HG02981 (cell line): ENCODE measurements around the gene PGM2L1.

Experiments
- ATAC-seq: cut with Tn5 transposase; IDR thresholded peaks from one replicate; pipeline ENCODE4 v1.9.1; 2021; ENCODE audit warnings: mild to moderate bottlenecking, moderate library complexity; ENCODE audit not compliant: unreplicated experiment

PGM2L1 gene

GRCh38 chr11:74307434-74307833 lies 90.8 kb downstream of the PGM2L1 start:
- ATAC-seq: no peak

DNA sequence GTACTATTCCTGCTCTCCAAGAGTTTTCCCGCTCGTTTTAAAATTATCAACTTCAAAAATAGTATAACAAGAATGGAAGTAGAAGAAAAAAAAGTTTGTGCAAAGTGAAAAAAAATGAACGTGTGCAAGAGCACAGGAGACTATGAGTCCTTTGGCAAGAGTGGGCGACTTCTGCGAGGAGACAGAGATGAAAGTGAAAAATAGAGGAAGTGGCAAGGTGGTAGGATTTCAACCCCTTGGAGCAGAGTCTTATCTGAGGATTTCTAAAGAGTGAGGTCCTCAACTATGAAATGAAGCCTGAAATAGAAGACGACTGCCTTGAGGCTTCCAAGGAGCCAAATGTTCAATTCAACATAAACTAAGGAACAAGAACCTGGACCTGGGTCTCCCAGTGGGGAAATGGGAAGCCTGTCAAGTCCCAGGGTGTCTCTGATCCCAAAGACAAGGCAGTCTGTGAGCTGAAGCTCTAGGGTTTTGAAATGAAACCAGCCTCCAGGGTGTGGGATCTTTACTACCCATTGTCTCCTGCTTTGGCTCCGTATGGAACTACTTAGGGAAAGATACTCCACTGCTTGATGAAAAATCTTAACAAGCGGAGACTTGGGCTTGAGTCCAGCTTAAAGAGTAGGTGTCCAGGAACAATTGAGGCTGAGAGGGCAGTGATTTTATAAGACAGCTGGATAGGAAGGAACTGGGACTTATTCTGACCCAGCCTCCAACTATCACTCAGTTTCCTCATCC lies 91.6 kb downstream of the PGM2L1 start:
- no peak for ATAC-seq

DNA sequence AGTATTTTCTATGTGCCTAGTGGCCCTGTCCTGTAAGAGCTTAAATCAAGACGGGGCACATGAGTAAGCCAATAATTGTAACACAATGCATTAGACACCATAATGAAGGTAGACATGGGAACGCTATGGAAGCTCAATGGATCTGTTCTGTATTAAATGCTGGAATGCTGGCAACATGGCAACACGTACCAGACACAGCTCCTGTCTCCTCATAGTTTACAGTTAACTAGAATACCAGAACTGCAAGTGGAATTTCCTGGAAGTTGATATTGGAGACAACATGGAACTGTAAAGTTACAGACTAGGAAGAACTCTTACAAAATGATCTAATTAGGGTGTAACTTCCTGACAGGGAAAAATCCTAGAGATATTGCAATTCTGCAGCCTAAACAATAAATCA lies 99.2 kb downstream of the PGM2L1 start:
- ATAC-seq: no peak

DNA sequence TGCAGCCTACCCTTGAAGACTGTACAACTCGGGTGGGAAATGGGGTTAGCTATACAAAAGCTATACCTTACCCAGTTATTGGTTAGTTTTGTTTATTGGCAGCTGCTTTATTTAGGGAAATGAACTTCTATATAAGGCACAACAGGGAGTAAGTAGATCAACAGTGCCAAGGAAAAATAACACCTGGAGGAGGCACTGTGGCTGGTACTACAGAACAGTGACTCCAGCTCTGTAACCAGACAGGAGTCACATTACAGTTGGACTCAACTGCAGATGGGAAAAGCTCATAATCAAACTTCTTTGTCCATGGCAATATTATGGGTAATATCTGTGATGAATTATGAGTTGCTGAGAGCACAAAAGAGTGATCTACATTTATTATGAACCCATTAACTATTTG lies 100.7 kb downstream of the PGM2L1 start:
- no peak for ATAC-seq

GRCh38 chr11:74288911-74289310 lies 109.3 kb downstream of the PGM2L1 start:
- no peak for ATAC-seq

GRCh38 chr11:74288161-74288560 lies 110.1 kb downstream of the PGM2L1 start:
- ATAC-seq: no peak

- no peak for ATAC-seq
Observed at GRCh38 chr11:74284466-74284865, 113.8 kb downstream of the PGM2L1 start.

DNA sequence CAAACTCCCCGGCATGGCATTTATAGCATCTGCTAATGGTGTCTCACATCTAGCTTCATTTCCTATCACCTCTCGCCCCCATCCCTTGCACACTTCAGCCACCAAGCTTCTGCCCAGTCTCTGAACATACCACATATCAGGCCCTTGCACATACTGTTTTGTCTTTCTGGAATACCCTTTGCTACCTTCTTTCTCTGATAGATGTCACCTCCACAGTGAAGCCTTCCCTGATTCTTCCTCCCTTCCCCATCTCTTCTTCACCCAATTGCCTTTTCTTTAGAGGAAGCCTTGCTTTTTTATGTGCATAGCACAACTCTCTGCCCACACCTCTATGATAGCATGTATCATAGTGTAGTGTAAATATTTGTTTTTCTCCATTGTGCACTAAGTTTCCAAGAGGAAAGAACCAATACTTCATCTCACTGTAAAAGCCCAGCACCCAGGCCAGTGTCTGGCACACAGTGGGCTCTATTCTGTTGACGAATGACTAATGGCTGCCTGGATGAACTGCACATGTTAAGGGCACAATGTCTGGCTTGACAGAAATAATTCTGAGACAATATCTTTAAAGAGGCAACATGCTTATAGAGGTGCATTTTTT lies 114.6 kb downstream of the PGM2L1 start:
- no peak for ATAC-seq

DNA sequence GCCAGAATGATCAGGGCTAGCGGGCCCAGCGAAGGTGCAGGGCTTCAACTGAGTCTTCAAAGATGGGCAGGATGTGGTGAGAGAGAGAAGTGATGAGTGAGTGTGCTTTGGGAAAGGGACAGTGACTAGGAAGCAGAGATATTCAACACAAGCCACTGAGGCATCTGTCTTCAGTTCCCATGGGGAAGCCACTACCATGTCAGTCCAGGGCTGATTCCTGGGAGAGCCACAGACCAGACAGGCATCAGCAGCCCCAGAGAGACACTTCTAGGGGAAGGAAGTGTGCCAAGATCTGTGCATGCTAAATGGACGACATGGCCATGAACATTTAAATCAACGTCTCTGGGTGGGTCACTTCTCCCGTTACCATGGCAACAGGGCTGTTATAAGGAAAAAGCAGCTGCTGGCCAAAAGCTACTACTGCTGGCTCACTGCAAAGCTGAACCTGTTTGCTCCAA lies 115.3 kb downstream of the PGM2L1 start:
- no peak for ATAC-seq

GRCh38 chr11:74282421-74282820 lies 115.8 kb downstream of the PGM2L1 start:
- ATAC-seq: no peak

DNA sequence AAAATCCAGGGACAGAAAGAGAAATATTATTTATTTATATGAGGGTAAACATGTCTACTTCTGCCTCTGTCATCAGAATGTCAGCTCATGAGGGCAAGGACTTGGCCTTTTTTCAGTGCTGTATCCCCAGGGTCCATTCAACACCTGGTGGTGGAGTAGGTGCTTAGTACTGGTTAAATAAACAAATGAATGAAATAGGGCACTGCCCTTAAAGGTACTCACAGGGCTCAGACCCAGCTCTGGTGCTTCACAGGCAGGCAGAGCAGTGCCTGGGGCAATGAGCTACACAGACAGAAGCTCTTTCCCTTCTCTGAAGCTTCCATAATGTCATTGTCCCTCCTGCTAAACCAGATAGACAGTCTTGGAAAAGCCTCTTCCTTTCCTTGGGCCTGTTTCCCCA lies 117.7 kb downstream of the PGM2L1 start:
- no peak for ATAC-seq
